ENCODE measurements around the gene TREM2.

GRCh38 chr6:41190791-41191190 is 27.9 kb upstream of the TREM2 start:
- TF ChIP-seq EZH2 (IDR thresholded peaks at IDR 0.05; ENCODE audit: low read length, unreplicated experiment), result no peak
- TF ChIP-seq CTCF (conservative IDR thresholded peaks at IDR 0.05; ENCODE audit: low read depth, low read length), result no peak
- no peak for TF ChIP-seq EZH2phosphoT487 (IDR thresholded peaks at IDR 0.05; ENCODE audit: borderline replicate concordance, low read length)

All from PC-3 (cell line).